K562 (cell line): ENCODE data around the gene MTREX. TPM values are rescaled to one million over a fixed set of nuclear protein-coding genes. Genes with fewer than 3 reads are reported as not detected.

Source experiments
- CC2D1A ChIP-seq: fragments of 450-650 bp; IDR thresholded peaks from 2 replicates; pipeline ENCODE4 v1.6.1; 2017; ENCODE audit warnings: mild to moderate bottlenecking
- CHD7 ChIP-seq: fragments of 200-600 bp; sonication (generic); IDR thresholded peaks from one replicate; pipeline ENCODE4 v1.6.1; 2012; ENCODE audit warnings: mild to moderate bottlenecking, low read depth, low read length, inconsistent platforms
- CREB1 ChIP-seq, 2 experiments: sonication (generic) in 1 of 2; formaldehyde crosslinking in 1 of 2; IDR thresholded peaks; 2 replicates each; pipeline versions ENCODE4 v1.6.1 to v1.8.0; 2012 to 2022; ENCODE audit warnings: inconsistent platforms in 1 of 2, mild to moderate bottlenecking in 1 of 2, missing genetic modification reagents in 1 of 2, moderate library complexity in 1 of 2
- DIDO1 ChIP-seq: fragments of 450-650 bp; IDR thresholded peaks from 2 replicates; pipeline ENCODE4 v1.6.1; 2016; ENCODE audit warnings: low read depth, missing biosample characterization, missing genetic modification characterization
- E2F3 ChIP-seq: fragments of 250-450 bp; sonication (Bioruptor Pico); IDR thresholded peaks from 2 replicates; pipeline ENCODE4 v1.4.0; 2020; ENCODE audit warnings: mild to moderate bottlenecking
- GTF2E2 ChIP-seq: fragments of 200-800 bp; sonication (Bioruptor generic); IDR thresholded peaks from 2 replicates; pipeline ENCODE4 v1.6.1; 2016; ENCODE audit warnings: missing genetic modification characterization, missing compliant biosample characterization
- MAZ ChIP-seq, 2 experiments: fragments of 450-650 bp in 1 of 2; sonication (generic) in 1 of 2; formaldehyde crosslinking; IDR thresholded peaks in 1 of 2; conservative IDR thresholded peaks in 1 of 2; 2 replicates each; pipeline versions ENCODE4 v1.4.0 to v1.5.0; 2020; ENCODE audit warnings: mild to moderate bottlenecking in 1 of 2, missing genetic modification reagents in 1 of 2
- MBD2 ChIP-seq: sonication (generic); IDR thresholded peaks from 2 replicates; pipeline ENCODE4 v1.6.1; 2016; ENCODE audit warnings: low read depth, borderline replicate concordance
- MECOM ChIP-seq: fragments of 250-450 bp; sonication (Bioruptor Pico); IDR thresholded peaks from 2 replicates; pipeline ENCODE4 v1.8.0; 2022; ENCODE audit warnings: inconsistent platforms
- RBFOX2 ChIP-seq: fragments of 200-400 bp; formaldehyde crosslinking; IDR thresholded peaks from 2 replicates; pipeline ENCODE4 v1.6.1; 2017; ENCODE audit warnings: low read depth, mild to moderate bottlenecking, low read length, moderate library complexity
- SRF ChIP-seq, 2 experiments: fragments of 250-450, 450-650 bp in 1 of 2; sonication (Bioruptor Pico) in 1 of 2; sonication (generic) in 1 of 2; formaldehyde crosslinking; IDR thresholded peaks; 2 replicates each; pipeline versions ENCODE4 v1.5.0 to v1.5.1; 2020 to 2022; ENCODE audit warnings: mild to moderate bottlenecking in 1 of 2, missing genetic modification reagents in 1 of 2
- ZBTB33 ChIP-seq: sonication (generic); formaldehyde crosslinking; IDR thresholded peaks from 2 replicates; pipeline ENCODE4 v1.8.1; 2023; ENCODE audit warnings: mild to moderate bottlenecking, missing genetic modification reagents
- ZNF668 ChIP-seq: fragments of 250-450 bp; sonication (Bioruptor Pico); IDR thresholded peaks from 2 replicates; pipeline ENCODE4 v1.8.0; 2022; ENCODE audit warnings: mild to moderate bottlenecking, inconsistent platforms
- polyA plus RNA-seq, 8 experiments: library from polyadenylated mRNA; depleted of rRNA in 4 of 8; stranded (reverse) in 5 of 8; unstranded in 3 of 8; fragments of >200 nt; fragmentation: Nextera tagmentation in 2 of 8; fragmentation: Illumina TruSeq in 1 of 8; extraction: Ambion mirVana in 2 of 8; extraction: Trizol in 1 of 8; gene quantifications; 2 replicates each; pipeline versions ENCODE4 v1.2.1 to v1.2.3, GENCODE V29; 2011 to 2014; ENCODE audit warnings: inconsistent platforms in 1 of 8, missing spikeins in 1 of 8
- total RNA-seq, 7 experiments: library from RNA; depleted of rRNA in 6 of 7; stranded (reverse); fragments of >200 nt in 6 of 7; fragmentation: Illumina TruSeq in 2 of 7; extraction: Trizol in 2 of 7; gene quantifications; 2 replicates each; pipeline versions ENCODE4 v1.2.1 to v1.2.3, GENCODE V29; 2011 to 2021; ENCODE audit warnings: low replicate concordance in 1 of 7

The MTREX gene
- total and polyA plus RNA-seq, 9 of the 15 experiments (the other 6 are each of a cell fraction or from before 2014, with no cell fraction given): 52.9 to 193 (median 150) TPM

DNA sequence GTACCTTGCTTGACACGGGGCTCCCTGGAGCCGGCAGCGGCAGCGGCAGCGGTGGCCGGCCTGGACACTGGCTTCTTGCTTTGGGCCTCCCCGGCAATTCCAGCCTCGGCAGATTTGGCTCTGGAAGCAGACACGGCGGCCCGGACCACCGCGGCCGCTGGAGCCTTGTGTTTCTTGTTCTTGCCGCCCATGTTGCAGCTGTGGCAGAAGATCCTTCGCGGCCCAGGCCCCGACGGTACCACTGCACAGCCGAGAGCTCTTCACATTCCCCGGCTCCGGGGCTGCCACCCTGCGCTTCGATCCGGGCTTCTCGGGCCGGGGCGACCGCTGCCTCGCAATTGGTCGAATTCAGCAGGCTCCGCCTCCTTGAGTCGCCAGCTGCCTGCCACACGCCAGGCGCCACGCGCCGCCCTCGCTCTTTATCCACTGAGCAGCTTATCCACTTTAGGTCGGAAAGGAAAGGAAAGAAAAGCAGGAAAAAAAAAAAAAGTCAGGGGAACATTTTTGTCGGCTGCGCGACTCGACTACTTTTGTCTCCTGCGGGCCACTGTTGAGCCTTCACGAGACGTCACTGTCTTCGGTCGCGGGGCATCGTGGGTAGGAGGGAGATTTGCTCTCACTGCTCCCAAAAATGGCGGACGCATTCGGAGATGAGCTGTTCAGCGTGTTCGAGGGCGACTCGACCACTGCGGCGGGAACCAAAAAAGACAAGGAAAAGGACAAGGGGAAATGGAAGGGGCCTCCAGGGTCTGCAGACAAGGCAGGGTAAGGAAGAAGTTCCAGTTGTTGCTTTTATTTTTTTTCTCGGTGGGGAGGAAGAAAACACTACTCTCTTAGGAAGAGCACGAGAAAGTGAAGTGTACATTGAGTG lies at the start of gene MTREX, which contains the start of gene DHX29 (continued):
- no peak for TF ChIP-seq CHD7
- peak; percentile 70 for TF ChIP-seq MBD2
- peak; percentile 28; the same call in 1 of the 2 replicates for TF ChIP-seq ZBTB33 (CRISPR knock-in tag)
- peak; percentile 92 for TF ChIP-seq RBFOX2
- no peak for TF ChIP-seq CC2D1A
- TF ChIP-seq GTF2E2 (tag): peak; percentile 95
- 0 out of 4 replicates have a peak, but pooled peaks of 1 of the 2 experiments have one; percentile 33 for TF ChIP-seq MAZ (CRISPR knock-in tag; conservative IDR thresholded peaks at IDR 0.05 in 1 of 2, IDR thresholded peaks at IDR 0.05 in 1 of 2)
- TF ChIP-seq DIDO1 (tag): 0 out of 2 replicates have a peak, but pooled peaks have one; percentile 66
- TF ChIP-seq ZNF668 (CRISPR knock-in tag): peak; percentile 63; the same call in 1 of the 2 replicates
- peak; percentile 31; the same call in 1 of the 2 replicates for TF ChIP-seq E2F3
- TF ChIP-seq SRF (CRISPR knock-in tag; IDR thresholded peaks at IDR 0.05): peak in 1 of 2 experiments; percentile 22; a peak in 2 of 4 replicates
- TF ChIP-seq CREB1 (IDR thresholded peaks at IDR 0.05): peak; percentile 84
- TF ChIP-seq CREB1 (CRISPR knock-in tag; IDR thresholded peaks at IDR 0.05): peak; percentile 56; the same call in 1 of the 2 replicates
- TF ChIP-seq MECOM (CRISPR knock-in tag): no peak
